GM12878 (cell line): Measurements from ENCODE around the gene COL6A6. TPM values are rescaled to one million over a fixed set of nuclear protein-coding genes. Genes with fewer than 3 reads are reported as not detected.

Experiments
- ATAC-seq: fragments of 200-7000 bp; cut with Tn5 transposase; 3 replicates; pipeline ENCODE4 v1.9.1; 2020; ENCODE audit warnings: mild to moderate bottlenecking, moderate library complexity
- BruUV-seq: library from RNA; stranded (reverse); fragments of 400-500 nt; replicated peaks from 2 replicates; lab custom pipeline; 2021; lab: Mats Ljungman, UMichigan
- CTCF ChIA-PET: fragments of 300-600 bp; sonication (Branson Sonifier 250); formaldehyde crosslinking; extraction: SDS; loops from one replicate; lab custom pipeline; 2021; ENCODE audit warnings: inconsistent platforms; lab: Yijun Ruan, JAX
- POLR2A ChIA-PET: fragments of 350-600 bp; formaldehyde crosslinking; extraction: SDS; loops from one replicate; lab custom pipeline; 2021; ENCODE audit warnings: inconsistent platforms; lab: Charles Lee
- RAD21 ChIA-PET: fragments of 300-600 bp; sonication (Branson Sonifier 250); formaldehyde crosslinking; loops from one replicate; lab custom pipeline; 2023; ENCODE audit warnings: antibody characterized with exemption; ENCODE audit not compliant: unreplicated experiment; lab: Charles Lee
- SMC1A ChIA-PET: fragments of 300-600 bp; sonication (Branson Sonifier 250); formaldehyde crosslinking; loops from one replicate; lab custom pipeline; 2023; ENCODE audit not compliant: unreplicated experiment, uncharacterized antibody; lab: Charles Lee
- DNase-seq: peaks from one replicate; pipeline ENCODE4 v3.0.0-alpha.2; 2011; ENCODE audit warnings: low read depth, low spot score
- FAIRE-seq: peaks from 3 replicates; lab custom pipeline; 2011; peaks lifted over from hg19 to GRCh38; lab: Jason Lieb, UNC
- H2AFZ ChIP-seq: 2 replicates; pipeline ENCODE4 v1.6.0; 2011; ENCODE audit warnings: low read depth, low read length, control low read depth; ENCODE audit not compliant: control insufficient read depth
- H3K27ac ChIP-seq: 2 replicates; pipeline ENCODE4 v1.5.1; 2011; ENCODE audit warnings: control low read depth; ENCODE audit not compliant: control insufficient read depth, insufficient read depth
- H3K27me3 ChIP-seq, 2 experiments: replicated peaks in 1 of 2; 2 replicates each; pipeline versions ENCODE4 v1.6.0 to v1.6.1; 2011; ENCODE audit warnings: low read length in 1 of 2; ENCODE audit not compliant: control insufficient read depth in 2 of 2, insufficient read depth in 2 of 2
- H3K36me3 ChIP-seq, 2 experiments: 2 replicates each; pipeline ENCODE4 v1.5.1; 2011; ENCODE audit warnings: low read length in 1 of 2; ENCODE audit not compliant: control insufficient read depth in 2 of 2, insufficient read depth in 2 of 2
- H3K4me1 ChIP-seq: 2 replicates; pipeline ENCODE4 v1.6.1; 2011; ENCODE audit warnings: mild to moderate bottlenecking, low read length, moderate library complexity, mixed read lengths; ENCODE audit not compliant: control insufficient read depth, insufficient read depth
- H3K4me2 ChIP-seq: 2 replicates; pipeline ENCODE4 v1.6.0; 2011; ENCODE audit warnings: control low read depth; ENCODE audit not compliant: control insufficient read depth, insufficient read depth
- H3K4me3 ChIP-seq: fragments of 200-600 bp; sonication (generic); 2 replicates; pipeline ENCODE4 v1.5.1; 2016
- H3K79me2 ChIP-seq: 2 replicates; pipeline ENCODE4 v1.6.0; 2011; ENCODE audit warnings: low read length; ENCODE audit not compliant: control insufficient read depth, insufficient read depth
- H3K9ac ChIP-seq: 2 replicates; pipeline ENCODE4 v1.8.0; 2011; ENCODE audit warnings: low read length, control low read depth, mixed read lengths; ENCODE audit not compliant: control insufficient read depth, insufficient read depth
- H3K9me3 ChIP-seq: replicated peaks from 3 replicates; pipeline ENCODE4 v1.5.1; 2011; ENCODE audit warnings: mild to moderate bottlenecking, low read length; ENCODE audit not compliant: control insufficient read depth, insufficient read depth
- H4K20me1 ChIP-seq: 2 replicates; pipeline ENCODE4 v1.6.0; 2011; ENCODE audit not compliant: control insufficient read depth, insufficient read depth
- BACH1 ChIP-seq: fragments of 450-650 bp; IDR thresholded peaks from 2 replicates; pipeline ENCODE4 v1.6.1; 2017; ENCODE audit warnings: mild to moderate bottlenecking, borderline replicate concordance
- BCL11A ChIP-seq: IDR thresholded peaks from 2 replicates; pipeline ENCODE4 v1.6.1; 2011; ENCODE audit warnings: low read depth, low read length
- BCLAF1 ChIP-seq: fragments of 450-650 bp; IDR thresholded peaks from 2 replicates; pipeline ENCODE4 v1.6.1; 2017; ENCODE audit warnings: antibody characterized with exemption, mild to moderate bottlenecking, moderate library complexity
- BRCA1 ChIP-seq: IDR thresholded peaks from 2 replicates; pipeline ENCODE4 v1.6.1; 2011; ENCODE audit warnings: low read depth, low read length, improper control_type of control experiment
- ETV6 ChIP-seq, 2 experiments: fragments of 450-650 bp in 1 of 2; IDR thresholded peaks in 1 of 2; conservative IDR thresholded peaks in 1 of 2; 2 replicates each; pipeline ENCODE4 v1.6.1; 2014; ENCODE audit warnings: antibody characterized with exemption in 1 of 2, borderline replicate concordance in 1 of 2, low read depth in 1 of 2, mild to moderate bottlenecking in 1 of 2, moderate library complexity in 1 of 2
- NR2F1 ChIP-seq: fragments of 450-650 bp; conservative IDR thresholded peaks from 2 replicates; pipeline ENCODE4 v1.6.1; 2017; ENCODE audit warnings: mild to moderate bottlenecking
- NRF1 ChIP-seq: conservative IDR thresholded peaks from 2 replicates; pipeline ENCODE4 v1.6.1; 2011; ENCODE audit warnings: mild to moderate bottlenecking, low read depth, low read length, improper control_type of control experiment
- PAX5 ChIP-seq: IDR thresholded peaks from 2 replicates; pipeline ENCODE4 v1.6.1; 2011; ENCODE audit warnings: low read depth, low read length, borderline replicate concordance
- PML ChIP-seq: IDR thresholded peaks from 2 replicates; pipeline ENCODE4 v1.6.1; 2012; ENCODE audit warnings: low read length, inconsistent platforms
- SMARCA5 ChIP-seq: fragments of 450-650 bp; IDR thresholded peaks from 2 replicates; pipeline ENCODE4 v1.6.1; 2017; ENCODE audit warnings: mild to moderate bottlenecking
- SMC3 ChIP-seq: IDR thresholded peaks from 2 replicates; pipeline ENCODE4 v1.6.1; 2011; ENCODE audit warnings: low read length, improper control_type of control experiment, borderline replicate concordance
- SREBF1 ChIP-seq: IDR thresholded peaks from 2 replicates; pipeline ENCODE4 v1.6.1; 2012; ENCODE audit warnings: mild to moderate bottlenecking, low read length
- TAF1 ChIP-seq: IDR thresholded peaks from 2 replicates; pipeline ENCODE4 v1.6.1; 2011; ENCODE audit warnings: mild to moderate bottlenecking, low read depth, low read length, borderline replicate concordance
- WRNIP1 ChIP-seq: IDR thresholded peaks from 2 replicates; pipeline ENCODE4 v1.6.1; 2011; ENCODE audit warnings: low read depth, low read length, improper control_type of control experiment, borderline replicate concordance
- ZZZ3 ChIP-seq: IDR thresholded peaks from 2 replicates; pipeline ENCODE4 v1.6.1; 2011; ENCODE audit warnings: low read depth; ENCODE audit not compliant: control insufficient read depth, insufficient read length
- WGBS: methylation state at CpG from one replicate; pipeline ENCODE4 v1.1.6; 2016; ENCODE audit warnings: low lambda C conversion rate; ENCODE audit not compliant: insufficient replicate concordance, insufficient coverage; ENCODE audit errors: missing lambda C conversion rate; 5-methylcytosine and 5-hydroxymethylcytosine counted together
- in situ Hi-C: fragments of 300-500 bp; cut with MboI; formaldehyde crosslinking; loops from 9 replicates; pipeline ENCODE4 v1.14.3; 2018; ENCODE audit warnings: mixed read lengths
- intact Hi-C: fragments of 100-400 bp; cut with micrococcal nuclease; formaldehyde crosslinking; loops from one replicate; pipeline ENCODE4 v1.14.2; 2022; ENCODE audit not compliant: unreplicated experiment
- polyA plus RNA-seq, 11 experiments: library from polyadenylated mRNA; depleted of rRNA in 4 of 11; unstranded in 6 of 11; stranded (reverse) in 5 of 11; fragments of >200 nt; fragmentation: Nextera tagmentation in 4 of 11; fragmentation: Illumina TruSeq in 1 of 11; extraction: Ambion mirVana in 4 of 11; extraction: Trizol in 1 of 11; gene quantifications; 1 replicate in 1 of 11; 2 replicates in 10 of 11; pipeline versions ENCODE4 v1.2.1 to v1.2.3, GENCODE V29; 2011 to 2016; ENCODE audit warnings: inconsistent platforms in 2 of 11, missing spikeins in 2 of 11, low read depth in 1 of 11
- total RNA-seq, 4 experiments: library from RNA; depleted of rRNA in 3 of 4; stranded (reverse); fragments of >200 nt in 3 of 4; fragmentation: Illumina TruSeq in 1 of 4; extraction: Trizol in 1 of 4; gene quantifications; 2 replicates each; pipeline versions ENCODE4 v1.2.1 to v1.2.3, GENCODE V29; 2013 to 2021

COL6A6 gene
- total and polyA plus RNA-seq, 10 of the 15 experiments (the other 5 are each of a cell fraction or from before 2014, with no cell fraction given): 0.01 to 0.02 TPM; not detected in 8

GRCh38 chr3:130507746-130508145, 9.2 kb upstream of the COL6A6 start:
- Histone ChIP-seq H3K9ac (no peak overlapping the region), H2AFZ (no peak overlapping the region), H3K27ac (no peak overlapping the region), H3K27me3 (no peaks in the 10 kb centered on the region; a peak in 1 of 4 replicates), H3K9me3 (no peaks in the 10 kb centered on the region), H3K79me2 (no peaks in the 10 kb centered on the region), H4K20me1 (no peaks in the 10 kb centered on the region), H3K4me1 (no peaks in the 10 kb centered on the region), H3K4me3 (no peak overlapping the region), H3K36me3 (no peaks in the 10 kb centered on the region), H3K4me2 (no peak overlapping the region)
- ChIA-PET CTCF (no interaction called here), POLR2A (interaction anchor here (0.6 kb wide), 1 partner anchor 1654 kb away, joined by 3 read pairs; no protein-coding TSS in a partner anchor), SMC1A (no interaction called here), RAD21 (no interaction called here)
- FAIRE-seq: no peak
- in situ Hi-C loops: no loop called here
- no peak for ATAC-seq
- BruUV-seq: no TSS peak
- WGBS: 17% methylated on average over 2 of the region's 2 CpGs
- intact Hi-C loops: no loop called here
- TF ChIP-seq TAF1 (no peak), SREBF1 (no peak), BCL11A (no peak), NRF1 (no peak), ETV6 (conservative IDR thresholded peaks at IDR 0.05 in 1 of 2, IDR thresholded peaks at IDR 0.05 in 1 of 2; ENCODE audit: borderline replicate concordance in 1 of 2, low read depth in 1 of 2) (no peak), SMC3 (no peak), PAX5 (no peak), PML (no peak), WRNIP1 (no peak), NR2F1 (no peak)
- no peak for DNase-seq

GRCh38 chr3:130509008-130509407, 8.0 kb upstream of the COL6A6 start:
- no peaks in the 10 kb centered on the region; a peak in 1 of 4 replicates for H3K27me3 ChIP-seq
- no peak overlapping the region for H3K4me3 ChIP-seq
- no peak overlapping the region for H3K27ac ChIP-seq
- H3K9ac ChIP-seq: no peak overlapping the region
- RAD21 ChIA-PET: interaction anchor here (0.6 kb wide), 1 partner anchor 235 kb away, joined by 5 read pairs; no protein-coding TSS in a partner anchor
- no peak overlapping the region for H2AFZ ChIP-seq
- in situ Hi-C loops (no loop called here), intact Hi-C loops (no loop called here)
- no TSS peak for BruUV-seq
- DNase-seq: no peak
- no peak for TF ChIP-seq BACH1
- TF ChIP-seq ZZZ3: no peak
- TF ChIP-seq BCLAF1: no peak
- no peak for TF ChIP-seq SMARCA5
- no peak for TF ChIP-seq BRCA1
- FAIRE-seq: no peak
- H3K4me2 ChIP-seq: no peak overlapping the region
- POLR2A ChIA-PET: no interaction called here
- H3K4me1 ChIP-seq: no peaks in the 10 kb centered on the region
- no peaks in the 10 kb centered on the region for H3K36me3 ChIP-seq
- 37% methylated on average over 6 of the region's 6 CpGs for WGBS
- no peak for ATAC-seq
- no peaks in the 10 kb centered on the region for H4K20me1 ChIP-seq
- no peaks in the 10 kb centered on the region for H3K79me2 ChIP-seq
- CTCF ChIA-PET: no interaction called here
- SMC1A ChIA-PET: no interaction called here
- H3K9me3 ChIP-seq: no peaks in the 10 kb centered on the region
